VCaP (cell line): ENCODE data around the gene PCDHA10.
"Not testable (repeated sequence)": the region's sequence is repeated elsewhere in the genome, so short reads cannot be mapped to it uniquely, and the experiment has no call there.

Experiments
- H3K27ac ChIP-seq: fragments of 450-650 bp; 2 replicates; pipeline ENCODE4 v1.5.1; 2017
- CTCF ChIP-seq: fragments of 450-650 bp; conservative IDR thresholded peaks from 2 replicates; pipeline ENCODE4 v1.5.1; 2017; ENCODE audit warnings: mild to moderate bottlenecking, moderate library complexity

The PCDHA10 gene

DNA sequence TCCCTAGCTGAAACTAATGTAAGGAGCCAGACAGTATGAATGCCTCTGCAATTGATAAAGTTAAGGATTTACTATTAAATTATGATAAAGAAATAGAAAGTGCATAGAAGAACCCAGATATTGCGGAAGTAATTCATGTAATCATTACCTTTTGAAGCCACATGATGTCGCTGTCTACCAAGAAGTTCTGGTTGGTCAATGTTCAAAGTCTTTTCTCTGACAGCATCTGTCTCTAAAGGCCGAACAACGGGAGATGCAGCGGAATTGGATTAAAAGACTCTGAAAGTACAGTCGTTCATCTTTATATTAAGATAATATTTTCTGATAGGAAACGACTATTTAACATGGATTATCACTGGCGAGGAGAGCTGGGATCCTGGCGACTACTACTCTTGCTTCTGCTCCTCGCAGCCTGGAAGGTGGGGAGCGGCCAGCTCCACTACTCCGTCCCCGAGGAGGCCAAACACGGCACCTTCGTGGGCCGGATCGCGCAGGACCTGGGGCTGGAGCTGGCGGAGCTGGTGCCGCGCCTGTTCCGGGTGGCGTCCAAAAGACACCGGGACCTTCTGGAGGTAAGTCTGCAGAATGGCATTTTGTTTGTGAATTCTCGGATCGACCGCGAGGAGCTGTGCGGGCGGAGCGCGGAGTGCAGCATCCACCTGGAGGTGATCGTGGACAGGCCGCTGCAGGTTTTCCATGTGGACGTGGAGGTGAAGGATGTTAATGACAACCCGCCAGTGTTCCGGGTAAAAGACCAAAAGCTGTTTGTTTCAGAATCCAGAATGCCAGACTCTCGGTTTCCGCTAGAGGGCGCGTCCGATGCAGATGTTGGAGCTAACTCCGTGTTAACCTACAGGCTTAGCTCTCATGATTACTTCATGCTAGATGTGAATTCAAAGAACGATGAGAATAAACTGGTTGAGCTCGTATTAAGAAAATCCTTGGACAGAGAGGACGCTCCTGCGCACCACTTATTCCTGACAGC is 14.4 kb upstream of the PCDHA10 start, which contains the start of gene PCDHA8:
Gene PCDHA8, plus strand, starts transcription at position 210 of the 985 bp plus-strand sequence. Its CDS starts 135 bp downstream, at position 345.
- H3K27ac ChIP-seq = no peak within 1 kb of the TSS

GRCh38 chr5:140842798-140843733 is 12.6 kb upstream of the PCDHA10 start:
- H3K27ac ChIP-seq = no peak overlapping the region
- TF ChIP-seq CTCF = no peak

More for the DNA sequence above, 14.4 kb upstream of the PCDHA10 start, which contains the start of gene PCDHA8:
- peak; percentile 40 for TF ChIP-seq CTCF

GRCh38 chr5:140848139-140849102 is 7.3 kb upstream of the PCDHA10 start, which contains the start of gene PCDHA9:
TSS of gene PCDHA9 (plus strand) at chr5:140848382. CDS start at chr5:140848496, 114 bp downstream.
- H3K27ac ChIP-seq = not testable (repeated sequence)

DNA sequence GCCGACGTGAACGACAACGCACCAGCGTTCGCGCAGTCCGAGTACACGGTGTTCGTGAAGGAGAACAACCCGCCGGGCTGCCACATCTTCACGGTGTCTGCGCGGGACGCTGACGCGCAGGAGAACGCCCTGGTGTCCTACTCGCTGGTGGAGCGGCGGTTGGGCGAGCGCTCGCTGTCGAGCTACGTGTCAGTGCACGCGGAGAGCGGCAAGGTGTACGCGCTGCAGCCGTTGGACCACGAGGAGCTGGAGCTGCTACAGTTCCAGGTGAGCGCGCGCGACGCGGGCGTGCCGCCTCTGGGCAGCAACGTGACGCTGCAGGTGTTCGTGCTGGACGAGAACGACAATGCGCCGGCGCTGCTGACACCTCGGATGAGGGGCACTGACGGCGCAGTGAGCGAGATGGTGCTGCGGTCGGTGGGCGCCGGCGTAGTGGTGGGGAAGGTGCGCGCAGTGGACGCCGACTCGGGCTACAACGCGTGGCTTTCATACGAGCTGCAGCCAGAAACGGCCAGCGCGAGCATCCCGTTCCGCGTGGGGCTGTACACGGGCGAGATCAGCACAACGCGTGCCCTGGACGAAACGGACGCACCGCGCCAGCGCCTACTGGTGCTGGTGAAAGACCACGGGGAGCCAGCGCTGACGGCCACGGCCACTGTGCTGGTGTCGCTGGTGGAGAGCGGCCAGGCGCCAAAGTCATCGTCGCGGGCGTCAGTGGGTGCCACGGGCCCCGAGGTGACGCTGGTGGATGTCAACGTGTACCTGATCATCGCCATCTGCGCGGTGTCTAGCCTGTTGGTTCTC is 5.7 kb upstream of the PCDHA10 start:
- not testable (repeated sequence) for H3K27ac ChIP-seq

DNA sequence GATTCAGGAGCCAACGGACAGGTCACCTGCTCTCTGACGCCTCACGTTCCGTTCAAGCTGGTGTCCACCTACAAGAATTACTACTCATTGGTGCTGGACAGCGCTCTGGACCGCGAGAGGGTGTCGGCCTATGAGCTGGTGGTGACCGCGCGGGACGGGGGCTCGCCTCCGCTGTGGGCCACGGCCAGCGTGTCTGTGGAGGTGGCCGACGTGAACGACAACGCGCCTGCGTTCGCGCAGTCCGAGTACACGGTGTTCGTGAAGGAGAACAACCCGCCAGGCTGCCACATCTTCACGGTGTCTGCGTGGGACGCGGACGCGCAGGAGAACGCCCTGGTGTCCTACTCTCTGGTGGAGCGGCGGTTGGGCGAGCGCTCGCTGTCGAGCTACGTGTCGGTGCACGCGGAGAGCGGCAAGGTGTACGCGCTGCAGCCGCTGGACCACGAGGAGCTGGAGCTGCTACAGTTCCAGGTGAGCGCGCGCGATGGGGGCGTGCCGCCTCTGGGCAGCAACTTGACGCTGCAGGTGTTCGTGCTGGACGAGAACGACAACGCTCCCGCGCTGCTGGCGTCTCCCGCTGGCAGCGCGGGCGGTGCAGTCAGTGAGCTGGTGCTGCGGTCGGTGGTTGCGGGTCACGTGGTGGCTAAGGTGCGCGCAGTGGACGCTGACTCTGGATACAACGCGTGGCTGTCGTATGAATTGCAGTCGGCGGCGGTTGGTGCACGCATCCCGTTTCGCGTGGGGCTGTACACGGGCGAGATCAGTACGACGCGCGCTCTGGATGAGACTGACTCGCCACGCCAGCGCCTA is 1.7 kb downstream of the PCDHA10 start:
- TF ChIP-seq CTCF = no peak
- no peak overlapping the region for H3K27ac ChIP-seq

DNA sequence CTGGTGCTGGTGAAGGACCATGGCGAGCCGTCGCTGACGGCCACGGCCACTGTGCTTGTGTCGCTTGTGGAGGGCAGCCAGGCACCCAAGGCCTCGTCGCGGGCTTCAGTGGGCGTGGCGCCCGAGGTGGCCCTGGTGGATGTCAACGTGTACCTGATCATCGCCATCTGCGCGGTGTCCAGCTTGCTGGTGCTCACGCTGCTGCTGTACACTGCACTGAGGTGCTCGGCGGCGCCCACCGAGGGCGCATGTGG is 2.2 kb downstream of the PCDHA10 start:
- no peak for TF ChIP-seq CTCF
- no peak overlapping the region for H3K27ac ChIP-seq
